ENCODE results near the gene CLDN20. TPM values are rescaled to one million over a fixed set of nuclear protein-coding genes. Genes with fewer than 3 reads are reported as not detected.
"Not testable (repeated sequence)": the region's sequence is repeated elsewhere in the genome, so short reads cannot be mapped to it uniquely, and the experiment has no call there.

CLDN20 gene
- total RNA-seq (not detected), polyA plus RNA-seq (not detected)
- long read RNA-seq, donor 1, partial matches to known transcripts: 0 of 3 reads
- long read RNA-seq, donor 1, other reads (novel, unspliced or antisense): 3 of 3 reads
- long read RNA-seq, donor 2, partial matches to known transcripts: 0 of 1 reads
- long read RNA-seq, donor 2, other reads (novel, unspliced or antisense): 1 of 1 reads
- long read RNA-seq, donor 3: 0 reads
- long read RNA-seq, donor 4, partial matches to known transcripts: 0 of 1 reads
- long read RNA-seq, donor 4, other reads (novel, unspliced or antisense): 1 of 1 reads

GRCh38 chr6:155263373-155264063 lies at the start of gene CLDN20:
Gene CLDN20 (plus strand): TSS chr6:155264013. CDS start chr6:155275720, 11,707 bp downstream.
- Histone ChIP-seq H3K27me3 (ENCODE audit: control insufficient read depth, insufficient read depth) (no peaks in the 10 kb centered on the region), H3K9me3 (ENCODE audit: control insufficient read depth, low read length) (no peaks in the 10 kb centered on the region), H3K4me3 (ENCODE audit: low read length) (no peak within 1 kb of the TSS), H3K4me1 (ENCODE audit: control insufficient read depth, insufficient read depth, low read length) (peaks cover 7% of the 10 kb centered on the region), H3K27ac (ENCODE audit: low read length) (no peak within 1 kb of the TSS)
- ATAC-seq (peak; percentile 42 to 55), DNase-seq (no peak)
- intact Hi-C loops (cut with DNase I): no loop called here
- 57% methylated on average over 10 of the region's 10 CpGs for WGBS

GRCh38 chr6:155215906-155216305 lies 47.9 kb upstream of the CLDN20 start:
- H3K27me3 ChIP-seq (ENCODE audit: control insufficient read depth, insufficient read depth): no peaks in the 10 kb centered on the region
- H3K4me3 ChIP-seq (ENCODE audit: low read length): no peak overlapping the region
- WGBS: 86% methylated on average over 4 of the region's 4 CpGs
- no peaks in the 10 kb centered on the region for H3K9me3 ChIP-seq (ENCODE audit: control insufficient read depth, low read length)
- H3K27ac ChIP-seq (ENCODE audit: low read length): no peak overlapping the region
- no peak for DNase-seq
- ATAC-seq: no peak
- intact Hi-C loops (cut with DNase I): no loop called here
- H3K4me1 ChIP-seq (ENCODE audit: control insufficient read depth, insufficient read depth, low read length): no peaks in the 10 kb centered on the region

GRCh38 chr6:155216312-155217046 lies 47.3 kb upstream of the CLDN20 start:
- Histone ChIP-seq H3K4me1 (ENCODE audit: control insufficient read depth, insufficient read depth, low read length) (no peaks in the 10 kb centered on the region), H3K27ac (ENCODE audit: low read length) (no peak overlapping the region), H3K27me3 (ENCODE audit: control insufficient read depth, insufficient read depth) (no peaks in the 10 kb centered on the region), H3K4me3 (ENCODE audit: low read length) (no peak overlapping the region), H3K9me3 (ENCODE audit: control insufficient read depth, low read length) (no peaks in the 10 kb centered on the region)
- DNase-seq (no peak), ATAC-seq (no peak)
- intact Hi-C loops (cut with DNase I): no loop called here
- WGBS: 61% methylated on average over 11 of the region's 11 CpGs

GRCh38 chr6:155218711-155219110 lies 45.1 kb upstream of the CLDN20 start:
- ATAC-seq; H3K27ac ChIP-seq (ENCODE audit: low read length); DNase-seq; intact Hi-C loops (cut with DNase I); H3K27me3 ChIP-seq (ENCODE audit: control insufficient read depth, insufficient read depth); H3K9me3 ChIP-seq (ENCODE audit: control insufficient read depth, low read length); H3K4me3 ChIP-seq (ENCODE audit: low read length); H3K4me1 ChIP-seq (ENCODE audit: control insufficient read depth, insufficient read depth, low read length): not testable (repeated sequence)
- 93% methylated on average over 20 of the region's 20 CpGs for WGBS

- Histone ChIP-seq H3K4me1 (ENCODE audit: control insufficient read depth, insufficient read depth, low read length) (no peaks in the 10 kb centered on the region), H3K9me3 (ENCODE audit: control insufficient read depth, low read length) (no peaks in the 10 kb centered on the region), H3K27ac (ENCODE audit: low read length) (no peak overlapping the region), H3K4me3 (ENCODE audit: low read length) (no peak overlapping the region), H3K27me3 (ENCODE audit: control insufficient read depth, insufficient read depth) (no peaks in the 10 kb centered on the region)
- DNase-seq (no peak), ATAC-seq (no peak)
- intact Hi-C loops (cut with DNase I): no loop called here
- WGBS: 85% methylated on average over 7 of the region's 7 CpGs
Measured at GRCh38 chr6:155219299-155219698, 44.5 kb upstream of the CLDN20 start.

GRCh38 chr6:155219858-155220301 lies 43.9 kb upstream of the CLDN20 start:
- no peaks in the 10 kb centered on the region for H3K9me3 ChIP-seq (ENCODE audit: control insufficient read depth, low read length)
- WGBS: 72% methylated on average over 5 of the region's 5 CpGs
- H3K27me3 ChIP-seq (ENCODE audit: control insufficient read depth, insufficient read depth): no peaks in the 10 kb centered on the region
- DNase-seq (peak in 1 of 3 donors; percentile 30), ATAC-seq (peak; percentile 19 to 31)
- no peak overlapping the region for H3K4me3 ChIP-seq (ENCODE audit: low read length)
- intact Hi-C loops (cut with DNase I): no loop called here
- H3K27ac ChIP-seq (ENCODE audit: low read length): no peak overlapping the region
- no peaks in the 10 kb centered on the region for H3K4me1 ChIP-seq (ENCODE audit: control insufficient read depth, insufficient read depth, low read length)

GRCh38 chr6:155221086-155221485 lies 42.7 kb upstream of the CLDN20 start:
- Histone ChIP-seq H3K4me1 (ENCODE audit: control insufficient read depth, insufficient read depth, low read length) (no peaks in the 10 kb centered on the region), H3K4me3 (ENCODE audit: low read length) (no peak overlapping the region), H3K27me3 (ENCODE audit: control insufficient read depth, insufficient read depth) (no peaks in the 10 kb centered on the region), H3K27ac (ENCODE audit: low read length) (no peak overlapping the region), H3K9me3 (ENCODE audit: control insufficient read depth, low read length) (no peaks in the 10 kb centered on the region)
- intact Hi-C loops (cut with DNase I): no loop called here
- no peak for ATAC-seq
- 81% methylated on average over 4 of the region's 4 CpGs for WGBS
- no peak for DNase-seq

GRCh38 chr6:155222506-155222905 lies 41.3 kb upstream of the CLDN20 start:
- no peak for ATAC-seq
- no peaks in the 10 kb centered on the region for H3K9me3 ChIP-seq (ENCODE audit: control insufficient read depth, low read length)
- 93% methylated on average over 4 of the region's 4 CpGs for WGBS
- H3K4me3 ChIP-seq (ENCODE audit: low read length): no peak overlapping the region
- H3K4me1 ChIP-seq (ENCODE audit: control insufficient read depth, insufficient read depth, low read length): no peaks in the 10 kb centered on the region
- no peak overlapping the region for H3K27ac ChIP-seq (ENCODE audit: low read length)
- intact Hi-C loops (cut with DNase I): no loop called here
- no peak for DNase-seq
- no peaks in the 10 kb centered on the region for H3K27me3 ChIP-seq (ENCODE audit: control insufficient read depth, insufficient read depth)

- ATAC-seq: no peak
- WGBS: 81% methylated on average over 12 of the region's 12 CpGs
Measured at GRCh38 chr6:155223646-155224451, 40.0 kb upstream of the CLDN20 start.

GRCh38 chr6:155224618-155225017 lies 39.2 kb upstream of the CLDN20 start:
- H3K27me3 ChIP-seq (ENCODE audit: control insufficient read depth, insufficient read depth): no peaks in the 10 kb centered on the region
- ATAC-seq: no peak
- WGBS: 91% methylated on average over 7 of the region's 7 CpGs
- intact Hi-C loops (cut with DNase I): no loop called here
- DNase-seq: no peak
- H3K27ac ChIP-seq (ENCODE audit: low read length): no peak overlapping the region
- no peaks in the 10 kb centered on the region for H3K9me3 ChIP-seq (ENCODE audit: control insufficient read depth, low read length)
- H3K4me3 ChIP-seq (ENCODE audit: low read length): no peak overlapping the region
- H3K4me1 ChIP-seq (ENCODE audit: control insufficient read depth, insufficient read depth, low read length): no peaks in the 10 kb centered on the region

More at GRCh38 chr6:155223646-155224451, 40.0 kb upstream of the CLDN20 start:
- no peaks in the 10 kb centered on the region for H3K4me1 ChIP-seq (ENCODE audit: control insufficient read depth, insufficient read depth, low read length)
- no peak overlapping the region for H3K27ac ChIP-seq (ENCODE audit: low read length)
- no peaks in the 10 kb centered on the region for H3K9me3 ChIP-seq (ENCODE audit: control insufficient read depth, low read length)
- intact Hi-C loops (cut with DNase I): no loop called here
- no peaks in the 10 kb centered on the region for H3K27me3 ChIP-seq (ENCODE audit: control insufficient read depth, insufficient read depth)
- no peak for DNase-seq
- H3K4me3 ChIP-seq (ENCODE audit: low read length): no peak overlapping the region

Data from right cardiac atrium (tissue), 5 donors.